PC-3 (cell line): Measurements from ENCODE around the gene PCSK5. TPM values are rescaled to one million over a fixed set of nuclear protein-coding genes. Genes with fewer than 3 reads are reported as not detected.

ENCODE experiments used
- ATAC-seq: fragments of 200-7000 bp; cut with Tn5 transposase; 2 replicates; pipeline ENCODE4 v1.9.1; 2020; ENCODE audit warnings: mild to moderate bottlenecking, moderate library complexity
- BruUV-seq: library from RNA; stranded (reverse); fragments of 400-500 nt; replicated peaks from 2 replicates; lab custom pipeline; 2021; lab: Mats Ljungman, UMichigan
- CTCF ChIA-PET: fragments of 300-600 bp; sonication (Branson Sonifier 250); formaldehyde crosslinking; loops from one replicate; lab custom pipeline; 2022; ENCODE audit warnings: antibody characterized with exemption; lab: Charles Lee
- POLR2A ChIA-PET: fragments of 300-600 bp; sonication (Branson Sonifier 250); formaldehyde crosslinking; loops from one replicate; lab custom pipeline; 2022; ENCODE audit warnings: antibody characterized with exemption; ENCODE audit not compliant: unreplicated experiment; lab: Charles Lee
- DNase-seq: peaks from one replicate; pipeline ENCODE4 v3.0.0-alpha.2; 2015
- H2AFZ ChIP-seq: fragments of 300-600 bp; sonication (generic); 2 replicates; pipeline ENCODE4 v1.6.0; 2016; ENCODE audit warnings: antibody characterized with exemption, low read length
- H3F3A ChIP-seq: fragments of 300-600 bp; sonication (generic); one replicate; pipeline ENCODE4 v1.6.0; 2017; ENCODE audit warnings: antibody characterized with exemption, low read length, control low read depth, mild to moderate bottlenecking; ENCODE audit not compliant: unreplicated experiment
- H3K27ac ChIP-seq: fragments of 300-600 bp; sonication (generic); 2 replicates; pipeline ENCODE4 v1.5.1; 2016; ENCODE audit warnings: mild to moderate bottlenecking, low read length
- H3K27me3 ChIP-seq: fragments of 300-600 bp; sonication (generic); 2 replicates; pipeline ENCODE4 v1.6.1; 2016; ENCODE audit warnings: low read length, mixed read lengths
- H3K36me3 ChIP-seq: fragments of 300-600 bp; sonication (generic); 2 replicates; pipeline ENCODE4 v1.6.1; 2016; ENCODE audit warnings: low read depth, mixed run types, low read length, mixed read lengths
- H3K4me1 ChIP-seq: fragments of 300-600 bp; sonication (generic); 2 replicates; pipeline ENCODE4 v1.5.1; 2016; ENCODE audit warnings: low read length; ENCODE audit not compliant: insufficient read depth
- H3K4me2 ChIP-seq: fragments of 300-600 bp; sonication (generic); 2 replicates; pipeline ENCODE4 v1.6.0; 2016; ENCODE audit warnings: low read length
- H3K4me3 ChIP-seq: fragments of 300-600 bp; sonication (generic); 2 replicates; pipeline ENCODE4 v1.5.1; 2016; ENCODE audit warnings: mild to moderate bottlenecking, low read length, mixed read lengths
- H3K79me2 ChIP-seq: fragments of 300-600 bp; sonication (generic); 2 replicates; pipeline ENCODE4 v1.6.1; 2017; ENCODE audit warnings: low read length, mixed read lengths
- H3K9ac ChIP-seq: fragments of 300-600 bp; sonication (generic); 2 replicates; pipeline ENCODE4 v1.6.0; 2016; ENCODE audit warnings: mild to moderate bottlenecking, low read length
- H3K9me2 ChIP-seq: fragments of 300-600 bp; sonication (generic); replicated peaks from 2 replicates; pipeline ENCODE4 v1.6.1; 2016; ENCODE audit warnings: mixed run types, low read length, mixed read lengths
- H3K9me3 ChIP-seq: fragments of 300-600 bp; sonication (generic); 2 replicates; pipeline ENCODE4 v1.6.1; 2016; ENCODE audit warnings: low read length, mixed read lengths
- H4K20me1 ChIP-seq: fragments of 300-600 bp; sonication (generic); 2 replicates; pipeline ENCODE4 v1.6.1; 2016; ENCODE audit warnings: low read length, mixed read lengths
- EZH2 ChIP-seq: fragments of 300-600 bp; sonication (generic); IDR thresholded peaks from one replicate; pipeline ENCODE4 v1.6.1; 2017; ENCODE audit warnings: antibody characterized with exemption, mild to moderate bottlenecking, low read length; ENCODE audit not compliant: unreplicated experiment
- EZH2phosphoT487 ChIP-seq: fragments of 300-600 bp; sonication (generic); IDR thresholded peaks from 2 replicates; pipeline ENCODE4 v1.6.1; 2018; ENCODE audit warnings: mild to moderate bottlenecking, antibody characterized with exemption, low read length, borderline replicate concordance
- intact Hi-C: fragments of 100-400 bp; cut with micrococcal nuclease; formaldehyde crosslinking; loops from 2 replicates; pipeline ENCODE4 v1.9.0; 2023
- total RNA-seq: library from RNA; depleted of rRNA; stranded (reverse); fragments of >200 nt; gene quantifications from 2 replicates; pipeline ENCODE4 v1.2.3, GENCODE V29; 2014
- TF ChIP-seq, protein P1 (sequence below): fragments of 300-600 bp; sonication (generic); conservative IDR thresholded peaks from 2 replicates; pipeline ENCODE4 v1.5.1; 2017; ENCODE audit warnings: antibody characterized with exemption, low read depth, mild to moderate bottlenecking, low read length

Gene PCSK5
- total RNA-seq, 1 experiment from 2014 or later, result not detected

DNA sequence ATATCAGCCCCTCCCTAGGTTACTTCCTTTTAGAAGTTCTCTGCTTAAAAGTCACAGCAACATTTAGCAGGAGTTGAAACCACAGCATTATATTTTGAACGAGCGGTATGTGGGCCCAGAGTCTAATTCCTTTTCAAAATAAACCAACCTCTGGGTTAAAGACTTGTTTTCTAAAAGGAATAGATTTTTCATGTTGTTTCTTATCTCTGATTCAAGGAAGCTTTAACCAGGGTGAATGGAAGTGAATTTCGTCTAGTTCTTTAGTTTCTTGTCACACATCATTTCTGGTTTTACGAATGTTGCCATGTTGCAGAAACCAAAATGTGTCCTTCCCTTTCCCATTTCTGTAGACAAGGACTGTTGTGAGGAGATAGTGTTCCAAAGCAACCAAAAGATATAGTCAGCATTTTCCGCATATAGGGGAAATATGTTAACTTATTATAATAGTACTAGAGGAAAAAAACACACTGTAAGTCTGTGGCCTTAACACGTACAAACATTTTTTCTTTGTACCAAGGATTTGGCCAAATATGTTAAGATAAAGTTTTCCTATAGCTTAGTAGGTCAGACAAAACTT is 142.4 kb downstream of the PCSK5 start:
- no peak for DNase-seq
- no peak overlapping the region for H3K9ac ChIP-seq
- no TSS peak for BruUV-seq
- intact Hi-C loops, result no loop called here
- no peak for TF ChIP-seq EZH2phosphoT487
- H3F3A ChIP-seq, result no peaks in the 10 kb centered on the region
- H3K4me2 ChIP-seq, result no peak overlapping the region
- no peak overlapping the region for H3K4me3 ChIP-seq
- no peaks in the 10 kb centered on the region for H3K4me1 ChIP-seq
- no peaks in the 10 kb centered on the region for H3K9me2 ChIP-seq
- no peak for ATAC-seq
- no peaks in the 10 kb centered on the region for H3K9me3 ChIP-seq
- no peaks in the 10 kb centered on the region for H3K27me3 ChIP-seq
- H3K36me3 ChIP-seq, result no peaks in the 10 kb centered on the region
- no peak overlapping the region for H3K27ac ChIP-seq
- no peak overlapping the region for H2AFZ ChIP-seq
- POLR2A ChIA-PET, result no interaction called here
- CTCF ChIA-PET, result no interaction called here
- no peaks in the 10 kb centered on the region for H4K20me1 ChIP-seq
- no peaks in the 10 kb centered on the region for H3K79me2 ChIP-seq

DNA sequence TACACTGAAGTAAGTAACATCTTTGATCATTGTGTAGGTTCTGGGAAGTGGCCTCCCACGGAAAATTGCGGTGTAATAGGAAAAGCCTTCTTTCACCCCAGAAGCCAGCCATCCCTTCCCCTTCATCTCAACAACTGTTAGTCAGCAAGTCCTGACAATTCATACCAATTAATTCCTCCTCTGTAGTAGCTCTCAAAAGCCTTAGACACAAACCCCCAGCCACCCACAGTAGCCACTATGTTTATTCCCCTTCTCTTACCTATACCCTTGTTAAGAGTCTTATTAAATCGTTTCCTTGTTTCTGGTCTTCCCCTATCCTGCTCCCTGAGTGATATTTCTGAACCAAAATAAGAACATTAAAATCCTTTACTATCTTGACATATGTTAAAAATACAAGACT is 143.6 kb downstream of the PCSK5 start:
- Histone ChIP-seq H3K36me3 (no peaks in the 10 kb centered on the region), H3K9me2 (no peaks in the 10 kb centered on the region), H3K9me3 (no peaks in the 10 kb centered on the region), H4K20me1 (no peaks in the 10 kb centered on the region), H3F3A (no peaks in the 10 kb centered on the region), H3K4me2 (no peak overlapping the region), H3K27me3 (no peaks in the 10 kb centered on the region), H3K4me1 (no peaks in the 10 kb centered on the region), H3K4me3 (no peak overlapping the region), H3K9ac (no peak overlapping the region), H3K79me2 (no peaks in the 10 kb centered on the region), H3K27ac (no peak overlapping the region), H2AFZ (no peak overlapping the region)
- CTCF ChIA-PET, result no interaction called here
- no TSS peak for BruUV-seq
- intact Hi-C loops, result no loop called here
- POLR2A ChIA-PET, result no interaction called here
- no peak for DNase-seq
- TF ChIP-seq EZH2 (no peak), EZH2phosphoT487 (no peak)
- TF ChIP-seq, protein P1, sequence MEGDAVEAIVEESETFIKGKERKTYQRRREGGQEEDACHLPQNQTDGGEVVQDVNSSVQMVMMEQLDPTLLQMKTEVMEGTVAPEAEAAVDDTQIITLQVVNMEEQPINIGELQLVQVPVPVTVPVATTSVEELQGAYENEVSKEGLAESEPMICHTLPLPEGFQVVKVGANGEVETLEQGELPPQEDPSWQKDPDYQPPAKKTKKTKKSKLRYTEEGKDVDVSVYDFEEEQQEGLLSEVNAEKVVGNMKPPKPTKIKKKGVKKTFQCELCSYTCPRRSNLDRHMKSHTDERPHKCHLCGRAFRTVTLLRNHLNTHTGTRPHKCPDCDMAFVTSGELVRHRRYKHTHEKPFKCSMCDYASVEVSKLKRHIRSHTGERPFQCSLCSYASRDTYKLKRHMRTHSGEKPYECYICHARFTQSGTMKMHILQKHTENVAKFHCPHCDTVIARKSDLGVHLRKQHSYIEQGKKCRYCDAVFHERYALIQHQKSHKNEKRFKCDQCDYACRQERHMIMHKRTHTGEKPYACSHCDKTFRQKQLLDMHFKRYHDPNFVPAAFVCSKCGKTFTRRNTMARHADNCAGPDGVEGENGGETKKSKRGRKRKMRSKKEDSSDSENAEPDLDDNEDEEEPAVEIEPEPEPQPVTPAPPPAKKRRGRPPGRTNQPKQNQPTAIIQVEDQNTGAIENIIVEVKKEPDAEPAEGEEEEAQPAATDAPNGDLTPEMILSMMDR, result no peak
- no peak for ATAC-seq

DNA sequence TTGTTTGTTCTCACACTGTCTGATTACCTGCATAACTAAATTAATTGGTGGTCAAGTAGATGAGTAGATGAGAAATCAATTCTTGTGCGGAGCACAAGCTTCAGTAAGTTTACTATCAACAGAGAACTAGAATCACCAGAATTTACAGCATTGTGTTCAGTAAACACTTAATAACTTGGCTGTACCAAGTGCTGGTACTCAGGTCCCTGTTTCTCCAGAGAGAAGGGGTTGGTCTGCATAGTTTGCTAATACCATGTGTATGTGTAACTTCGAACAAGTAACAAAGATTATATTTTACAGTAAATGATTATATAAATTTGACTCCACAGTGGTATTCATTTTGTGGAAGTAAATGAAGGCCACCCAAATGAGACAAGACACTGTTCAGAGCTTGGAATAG is 146.3 kb downstream of the PCSK5 start:
- intact Hi-C loops, result no loop called here
- no TSS peak for BruUV-seq
- Histone ChIP-seq H3K9me3 (no peaks in the 10 kb centered on the region), H4K20me1 (no peaks in the 10 kb centered on the region), H3K27ac (no peak overlapping the region), H3K27me3 (no peaks in the 10 kb centered on the region), H3F3A (no peaks in the 10 kb centered on the region), H3K4me3 (no peak overlapping the region), H3K9ac (no peak overlapping the region), H3K36me3 (no peaks in the 10 kb centered on the region), H2AFZ (no peak overlapping the region), H3K79me2 (no peaks in the 10 kb centered on the region), H3K4me1 (no peaks in the 10 kb centered on the region), H3K4me2 (no peak overlapping the region), H3K9me2 (no peaks in the 10 kb centered on the region)
- POLR2A ChIA-PET, result no interaction called here
- CTCF ChIA-PET, result no interaction called here
- no peak for ATAC-seq
- no peak for DNase-seq
- TF ChIP-seq, protein P1, result no peak
- TF ChIP-seq EZH2 (no peak), EZH2phosphoT487 (no peak)
